SHP77 (cell line): ENCODE data around the gene CHIA.

Source experiments
- DNase-seq, 2 experiments: peaks; one replicate each; lab custom pipeline; 2025; lab: John Stamatoyannopoulos, UW

CHIA gene

DNA sequence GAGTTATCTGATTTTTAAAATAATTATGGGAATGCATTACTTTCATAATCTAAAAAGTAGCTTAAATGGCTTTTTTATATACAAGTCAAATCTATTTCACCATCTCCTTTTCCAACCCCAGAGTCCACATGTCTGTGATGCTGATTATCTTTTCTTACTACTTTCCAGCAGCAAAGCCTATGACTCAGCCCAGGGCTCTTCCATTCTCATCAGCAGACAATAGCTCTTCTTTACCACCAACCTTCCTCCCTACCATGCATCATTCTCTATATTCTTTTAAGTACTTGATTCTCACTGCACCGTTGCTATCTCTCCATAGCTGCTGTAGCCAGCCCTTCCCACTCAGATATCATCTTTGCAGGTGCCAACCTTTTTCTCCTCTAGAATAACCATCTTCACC lies 75.6 kb downstream of the CHIA start:
- DNase-seq, result no peak

DNA sequence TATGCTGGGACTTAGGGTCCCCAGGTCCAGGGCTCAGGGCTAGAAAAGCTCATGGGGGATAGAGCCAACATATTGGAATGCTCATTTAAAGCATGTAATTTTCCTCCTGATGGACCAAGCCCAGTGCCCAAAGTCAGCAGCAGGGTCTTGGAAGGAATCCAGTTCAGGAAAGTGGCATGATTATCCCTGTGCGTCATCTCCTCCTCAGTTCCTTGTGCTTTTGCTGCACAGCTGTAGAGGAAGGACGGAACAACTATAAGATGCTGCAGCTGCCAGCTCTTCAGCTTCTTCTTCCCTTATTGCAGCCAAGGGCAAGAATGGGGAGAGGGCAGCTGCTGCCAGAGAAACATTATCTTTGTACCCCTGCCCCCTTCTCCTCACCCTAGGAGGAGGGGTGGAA lies 78.5 kb downstream of the CHIA start:
- no peak for DNase-seq

DNA sequence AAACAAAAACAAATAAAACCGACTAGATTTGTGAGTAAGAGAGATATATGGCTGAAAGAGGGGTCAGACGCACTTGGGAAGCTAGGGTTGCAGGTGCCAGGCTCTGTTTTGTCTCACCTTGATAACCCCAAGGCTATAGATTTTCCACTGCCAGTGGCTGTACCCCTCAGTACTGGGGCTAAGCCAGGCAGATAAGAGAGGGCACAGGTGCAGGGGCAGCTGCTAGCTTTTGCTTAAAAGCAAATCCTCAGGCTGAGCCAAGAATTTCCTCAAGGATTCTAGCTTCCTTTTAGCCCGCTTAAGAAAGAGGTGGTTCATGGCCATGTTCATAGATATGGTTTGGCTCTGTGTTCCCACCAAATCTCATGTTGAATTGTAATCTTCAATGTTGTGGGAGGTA lies 79.0 kb downstream of the CHIA start:
- no peak for DNase-seq
